HEK293 (cell line): ENCODE results near the gene S100A1.

ENCODE experiments used
- CTCF ChIA-PET: fragments of 350-600 bp; formaldehyde crosslinking; extraction: SDS; loops from one replicate; lab custom pipeline; 2021; ENCODE audit warnings: antibody characterized with exemption; lab: Yijun Ruan, JAX
- POLR2A ChIA-PET: fragments of 300-600 bp; formaldehyde crosslinking; extraction: SDS; loops from one replicate; lab custom pipeline; 2020; ENCODE audit warnings: antibody characterized with exemption, inconsistent platforms; lab: Yijun Ruan, JAX
- H3K27ac ChIP-seq: fragments of 200-500 bp; sonication (Bioruptor generic); 2 replicates; pipeline ENCODE4 v1.5.1; 2014; ENCODE audit warnings: low read depth, low read length, control low read depth, inconsistent platforms; ENCODE audit errors: extremely low read depth
- H3K36me3 ChIP-seq, 2 experiments: fragments of 200-500 bp in 1 of 2; sonication (Bioruptor generic) in 1 of 2; 1 replicate in 1 of 2; 2 replicates in 1 of 2; pipeline ENCODE4 v1.5.1; 2014 to 2017; ENCODE audit warnings: inconsistent platforms in 2 of 2, low read length in 2 of 2; ENCODE audit not compliant: control insufficient read depth in 2 of 2, insufficient read depth in 1 of 2
- H3K4me1 ChIP-seq: fragments of 200-500 bp; sonication (Bioruptor generic); 2 replicates; pipeline ENCODE4 v1.5.1; 2014; ENCODE audit warnings: mild to moderate bottlenecking, low read length, inconsistent platforms; ENCODE audit not compliant: control insufficient read depth, insufficient read depth
- H3K4me3 ChIP-seq: 2 replicates; pipeline ENCODE4 v1.5.1; 2011; ENCODE audit warnings: low read depth, mild to moderate bottlenecking, control low read depth, low read length, moderate library complexity
- H3K9me3 ChIP-seq: fragments of 200-500 bp; sonication (Bioruptor generic); 2 replicates; pipeline ENCODE4 v1.5.1; 2014; ENCODE audit warnings: low read depth, low read length, inconsistent platforms; ENCODE audit not compliant: control insufficient read depth, insufficient read depth
- KLF8 ChIP-seq: fragments of 450-650 bp; formaldehyde crosslinking; IDR thresholded peaks from 2 replicates; pipeline ENCODE4 v1.5.1; 2016; ENCODE audit warnings: missing biosample characterization, missing genetic modification characterization
- REST ChIP-seq: fragments of 450-650 bp; formaldehyde crosslinking; IDR thresholded peaks from 2 replicates; pipeline ENCODE4 v1.5.1; 2016; ENCODE audit warnings: missing biosample characterization, missing genetic modification characterization
- TCF7L2 ChIP-seq: IDR thresholded peaks from 2 replicates; pipeline ENCODE4 v1.6.1; 2011; ENCODE audit warnings: low read depth, mild to moderate bottlenecking, inconsistent platforms, low read length, moderate library complexity, borderline replicate concordance
- ZIC2 ChIP-seq: fragments of 450-650 bp; formaldehyde crosslinking; IDR thresholded peaks from 2 replicates; pipeline ENCODE4 v1.5.1; 2016; ENCODE audit warnings: missing biosample characterization, missing genetic modification characterization
- ZNF121 ChIP-seq: fragments of 450-650 bp; formaldehyde crosslinking; IDR thresholded peaks from 2 replicates; pipeline ENCODE4 v1.5.1; 2016; ENCODE audit warnings: missing biosample characterization, missing genetic modification characterization
- ZNF302 ChIP-seq: fragments of 450-650 bp; formaldehyde crosslinking; IDR thresholded peaks from 2 replicates; pipeline ENCODE4 v1.5.1; 2016; ENCODE audit warnings: missing biosample characterization, missing genetic modification characterization, low read depth
- ZNF394 ChIP-seq: fragments of 450-650 bp; formaldehyde crosslinking; IDR thresholded peaks from 2 replicates; pipeline ENCODE4 v1.5.1; 2016; ENCODE audit warnings: missing biosample characterization, missing genetic modification characterization, mild to moderate bottlenecking, moderate library complexity, borderline replicate concordance
- ZNF501 ChIP-seq: fragments of 450-650 bp; formaldehyde crosslinking; IDR thresholded peaks from 2 replicates; pipeline ENCODE4 v1.5.1; 2016; ENCODE audit warnings: missing biosample characterization, missing genetic modification characterization
- ZNF623 ChIP-seq: fragments of 450-650 bp; formaldehyde crosslinking; IDR thresholded peaks from 2 replicates; pipeline ENCODE4 v1.5.1; 2016; ENCODE audit warnings: missing biosample characterization, missing genetic modification characterization
- TF ChIP-seq, protein P1 (sequence below): fragments of 450-650 bp; formaldehyde crosslinking; IDR thresholded peaks from 2 replicates; pipeline ENCODE4 v1.5.0; 2017; ENCODE audit warnings: missing biosample characterization, missing genetic modification characterization, borderline replicate concordance
- TF ChIP-seq, protein P2 (sequence below): fragments of 450-650 bp; formaldehyde crosslinking; IDR thresholded peaks from 2 replicates; pipeline ENCODE4 v1.5.1; 2016; ENCODE audit warnings: missing biosample characterization, missing genetic modification characterization
- TF ChIP-seq, protein P3 (sequence below): fragments of 450-650 bp; formaldehyde crosslinking; conservative IDR thresholded peaks from 2 replicates; pipeline ENCODE4 v1.5.1; 2016; ENCODE audit warnings: low read depth, missing biosample characterization, missing genetic modification characterization
- TF ChIP-seq, protein P4 (sequence below): fragments of 450-650 bp; formaldehyde crosslinking; IDR thresholded peaks from 2 replicates; pipeline ENCODE4 v1.5.1; 2016; ENCODE audit warnings: missing biosample characterization, missing genetic modification characterization
- TF ChIP-seq, protein P5 (sequence below): fragments of 450-650 bp; formaldehyde crosslinking; IDR thresholded peaks from 2 replicates; pipeline ENCODE4; 2016; ENCODE audit warnings: missing biosample characterization, missing genetic modification characterization

Gene S100A1

GRCh38 chr1:153626477-153626903 lies 1.7 kb upstream of the S100A1 start:
- Histone ChIP-seq H3K4me3 (peak overlapping the region; percentile 55), H3K27ac (peak overlapping the region; percentile 61; the same call in 1 of the 2 replicates), H3K36me3 (peaks cover 0 to 31% of the 10 kb centered on the region in 2 experiments; a peak in 2 of 3 replicates), H3K9me3 (no peaks in the 10 kb centered on the region), H3K4me1 (0 out of 2 replicates have a peak, but pooled peaks cover 3% of the 10 kb centered on the region)
- ChIA-PET CTCF (interaction anchor here (0.6 to 7.4 kb wide), 22 partner anchors 12 to 550 kb away, joined by 3 to 54 read pairs (median 6); partner anchors contain the start of genes S100A14 and S100A16), POLR2A (interaction anchor here (0.9 to 2.9 kb wide), 18 partner anchors 8 to 364 kb away, joined by 3 to 24 read pairs (median 10); partner anchors contain the start of genes RPS27, S100A14, S100A16 and S100A2)
- no peak for TF ChIP-seq ZIC2 (tag by site-specific recombination)
- TF ChIP-seq ZNF623 (tag by site-specific recombination), result no peak
- TF ChIP-seq, protein P1, sequence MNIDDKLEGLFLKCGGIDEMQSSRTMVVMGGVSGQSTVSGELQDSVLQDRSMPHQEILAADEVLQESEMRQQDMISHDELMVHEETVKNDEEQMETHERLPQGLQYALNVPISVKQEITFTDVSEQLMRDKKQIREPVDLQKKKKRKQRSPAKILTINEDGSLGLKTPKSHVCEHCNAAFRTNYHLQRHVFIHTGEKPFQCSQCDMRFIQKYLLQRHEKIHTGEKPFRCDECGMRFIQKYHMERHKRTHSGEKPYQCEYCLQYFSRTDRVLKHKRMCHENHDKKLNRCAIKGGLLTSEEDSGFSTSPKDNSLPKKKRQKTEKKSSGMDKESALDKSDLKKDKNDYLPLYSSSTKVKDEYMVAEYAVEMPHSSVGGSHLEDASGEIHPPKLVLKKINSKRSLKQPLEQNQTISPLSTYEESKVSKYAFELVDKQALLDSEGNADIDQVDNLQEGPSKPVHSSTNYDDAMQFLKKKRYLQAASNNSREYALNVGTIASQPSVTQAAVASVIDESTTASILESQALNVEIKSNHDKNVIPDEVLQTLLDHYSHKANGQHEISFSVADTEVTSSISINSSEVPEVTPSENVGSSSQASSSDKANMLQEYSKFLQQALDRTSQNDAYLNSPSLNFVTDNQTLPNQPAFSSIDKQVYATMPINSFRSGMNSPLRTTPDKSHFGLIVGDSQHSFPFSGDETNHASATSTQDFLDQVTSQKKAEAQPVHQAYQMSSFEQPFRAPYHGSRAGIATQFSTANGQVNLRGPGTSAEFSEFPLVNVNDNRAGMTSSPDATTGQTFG (tag by site-specific recombination), result no peak
- no peak for TF ChIP-seq ZNF121 (tag by site-specific recombination)
- no peak for TF ChIP-seq ZNF302 (tag by site-specific recombination)
- TF ChIP-seq, protein P2, sequence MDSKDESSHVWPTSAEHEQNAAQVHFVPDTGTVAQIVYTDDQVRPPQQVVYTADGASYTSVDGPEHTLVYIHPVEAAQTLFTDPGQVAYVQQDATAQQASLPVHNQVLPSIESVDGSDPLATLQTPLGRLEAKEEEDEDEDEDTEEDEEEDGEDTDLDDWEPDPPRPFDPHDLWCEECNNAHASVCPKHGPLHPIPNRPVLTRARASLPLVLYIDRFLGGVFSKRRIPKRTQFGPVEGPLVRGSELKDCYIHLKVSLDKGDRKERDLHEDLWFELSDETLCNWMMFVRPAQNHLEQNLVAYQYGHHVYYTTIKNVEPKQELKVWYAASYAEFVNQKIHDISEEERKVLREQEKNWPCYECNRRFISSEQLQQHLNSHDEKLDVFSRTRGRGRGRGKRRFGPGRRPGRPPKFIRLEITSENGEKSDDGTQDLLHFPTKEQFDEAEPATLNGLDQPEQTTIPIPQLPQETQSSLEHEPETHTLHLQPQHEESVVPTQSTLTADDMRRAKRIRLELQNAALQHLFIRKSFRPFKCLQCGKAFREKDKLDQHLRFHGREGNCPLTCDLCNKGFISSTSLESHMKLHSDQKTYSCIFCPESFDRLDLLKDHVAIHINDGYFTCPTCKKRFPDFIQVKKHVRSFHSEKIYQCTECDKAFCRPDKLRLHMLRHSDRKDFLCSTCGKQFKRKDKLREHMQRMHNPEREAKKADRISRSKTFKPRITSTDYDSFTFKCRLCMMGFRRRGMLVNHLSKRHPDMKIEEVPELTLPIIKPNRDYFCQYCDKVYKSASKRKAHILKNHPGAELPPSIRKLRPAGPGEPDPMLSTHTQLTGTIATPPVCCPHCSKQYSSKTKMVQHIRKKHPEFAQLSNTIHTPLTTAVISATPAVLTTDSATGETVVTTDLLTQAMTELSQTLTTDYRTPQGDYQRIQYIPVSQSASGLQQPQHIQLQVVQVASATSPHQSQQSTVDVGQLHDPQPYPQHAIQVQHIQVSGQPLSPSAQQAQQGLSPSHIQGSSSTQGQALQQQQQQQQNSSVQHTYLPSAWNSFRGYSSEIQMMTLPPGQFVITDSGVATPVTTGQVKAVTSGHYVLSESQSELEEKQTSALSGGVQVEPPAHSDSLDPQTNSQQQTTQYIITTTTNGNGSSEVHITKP (tag by site-specific recombination), result peak; percentile 79

DNA sequence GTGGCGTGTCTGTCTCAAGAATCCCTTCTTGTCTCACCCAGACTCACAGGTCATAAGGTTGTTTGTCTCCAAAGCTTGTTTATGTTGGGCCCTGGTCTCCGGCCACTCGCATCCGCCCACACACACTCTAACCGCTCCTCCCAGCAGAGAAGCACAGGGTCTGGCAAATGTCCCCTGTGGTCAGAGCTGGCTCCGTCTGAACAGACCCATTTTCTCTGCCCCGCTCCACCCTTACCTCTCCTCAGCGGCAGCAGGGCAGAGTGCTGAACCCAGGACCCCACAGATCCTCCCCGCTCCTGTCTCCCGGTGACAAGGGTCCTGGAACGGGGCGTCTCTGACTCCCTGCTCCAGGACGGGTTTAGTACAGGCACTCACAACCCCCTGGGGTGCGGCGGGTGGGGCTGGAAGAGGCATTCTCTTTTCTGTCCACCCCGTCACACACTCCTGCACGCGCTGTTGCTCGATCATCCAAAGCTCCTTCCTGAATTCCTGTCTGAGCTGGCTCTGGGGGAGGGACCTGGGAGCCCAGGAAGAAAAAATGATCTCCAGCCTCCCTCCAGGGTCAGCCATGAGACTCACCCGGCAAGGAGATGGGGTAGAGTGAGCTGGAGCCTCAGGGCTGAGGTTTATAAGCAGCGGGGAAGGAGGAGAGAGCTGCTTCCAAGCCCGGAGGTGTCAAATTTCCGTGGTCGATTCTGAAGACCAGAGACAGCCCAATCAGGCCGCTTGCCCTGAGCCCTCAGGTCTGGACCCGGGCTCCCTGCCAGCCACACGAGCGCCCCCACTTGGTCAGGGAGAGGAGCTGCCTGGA lies 1.1 kb upstream of the S100A1 start, which contains the start of gene S100A13:
Gene S100A13 (minus strand): TSS at position 602 of the 811 bp plus-strand sequence. CDS start 1,033 bp downstream, outside the sequence.
- H3K9me3 ChIP-seq, result no peaks in the 10 kb centered on the region
- H3K4me1 ChIP-seq, result 0 out of 2 replicates have a peak, but pooled peaks cover 3% of the 10 kb centered on the region
- POLR2A ChIA-PET, result interaction anchor here (0.6 to 2.9 kb wide), 30 partner anchors 8 to 1456 kb away, joined by 3 to 24 read pairs (median 8); partner anchors contain the start of genes JTB, RPS27, S100A14 and S100A16
- CTCF ChIA-PET, result interaction anchor here (0.5 to 7.4 kb wide), 47 partner anchors 9 to 1783 kb away, joined by 3 to 54 read pairs (median 5); partner anchors contain the start of genes CREB3L4, S100A14, S100A16 and S100A2
- peak within 1 kb of the TSS; percentile 55 for H3K4me3 ChIP-seq
- H3K27ac ChIP-seq, result peak within 1 kb of the TSS; percentile 61
- H3K36me3 ChIP-seq, result peaks cover 0 to 29% of the 10 kb centered on the region in 2 experiments; a peak in 2 of 3 replicates
- TF ChIP-seq, protein P3, sequence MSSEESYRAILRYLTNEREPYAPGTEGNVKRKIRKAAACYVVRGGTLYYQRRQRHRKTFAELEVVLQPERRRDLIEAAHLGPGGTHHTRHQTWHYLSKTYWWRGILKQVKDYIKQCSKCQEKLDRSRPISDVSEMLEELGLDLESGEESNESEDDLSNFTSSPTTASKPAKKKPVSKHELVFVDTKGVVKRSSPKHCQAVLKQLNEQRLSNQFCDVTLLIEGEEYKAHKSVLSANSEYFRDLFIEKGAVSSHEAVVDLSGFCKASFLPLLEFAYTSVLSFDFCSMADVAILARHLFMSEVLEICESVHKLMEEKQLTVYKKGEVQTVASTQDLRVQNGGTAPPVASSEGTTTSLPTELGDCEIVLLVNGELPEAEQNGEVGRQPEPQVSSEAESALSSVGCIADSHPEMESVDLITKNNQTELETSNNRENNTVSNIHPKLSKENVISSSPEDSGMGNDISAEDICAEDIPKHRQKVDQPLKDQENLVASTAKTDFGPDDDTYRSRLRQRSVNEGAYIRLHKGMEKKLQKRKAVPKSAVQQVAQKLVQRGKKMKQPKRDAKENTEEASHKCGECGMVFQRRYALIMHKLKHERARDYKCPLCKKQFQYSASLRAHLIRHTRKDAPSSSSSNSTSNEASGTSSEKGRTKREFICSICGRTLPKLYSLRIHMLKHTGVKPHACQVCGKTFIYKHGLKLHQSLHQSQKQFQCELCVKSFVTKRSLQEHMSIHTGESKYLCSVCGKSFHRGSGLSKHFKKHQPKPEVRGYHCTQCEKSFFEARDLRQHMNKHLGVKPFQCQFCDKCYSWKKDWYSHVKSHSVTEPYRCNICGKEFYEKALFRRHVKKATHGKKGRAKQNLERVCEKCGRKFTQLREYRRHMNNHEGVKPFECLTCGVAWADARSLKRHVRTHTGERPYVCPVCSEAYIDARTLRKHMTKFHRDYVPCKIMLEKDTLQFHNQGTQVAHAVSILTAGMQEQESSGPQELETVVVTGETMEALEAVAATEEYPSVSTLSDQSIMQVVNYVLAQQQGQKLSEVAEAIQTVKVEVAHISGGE (tag by site-specific recombination), result 0 out of 2 replicates have a peak, but pooled peaks have one; percentile 25
- TF ChIP-seq REST (tag by site-specific recombination) (0 out of 2 replicates have a peak, but pooled peaks have one; percentile 9), ZNF501 (peak; percentile 85; the same call in 1 of the 2 replicates), TCF7L2 (no peak), KLF8 (tag by site-specific recombination) (peak; percentile 64), ZNF394 (tag by site-specific recombination) (peak; percentile 69; the same call in 1 of the 2 replicates)
- TF ChIP-seq, protein P4, sequence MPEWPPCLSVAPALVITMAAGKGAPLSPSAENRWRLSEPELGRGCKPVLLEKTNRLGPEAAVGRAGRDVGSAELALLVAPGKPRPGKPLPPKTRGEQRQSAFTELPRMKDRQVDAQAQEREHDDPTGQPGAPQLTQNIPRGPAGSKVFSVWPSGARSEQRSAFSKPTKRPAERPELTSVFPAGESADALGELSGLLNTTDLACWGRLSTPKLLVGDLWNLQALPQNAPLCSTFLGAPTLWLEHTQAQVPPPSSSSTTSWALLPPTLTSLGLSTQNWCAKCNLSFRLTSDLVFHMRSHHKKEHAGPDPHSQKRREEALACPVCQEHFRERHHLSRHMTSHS (tag by site-specific recombination), result no peak
- TF ChIP-seq, protein P5, sequence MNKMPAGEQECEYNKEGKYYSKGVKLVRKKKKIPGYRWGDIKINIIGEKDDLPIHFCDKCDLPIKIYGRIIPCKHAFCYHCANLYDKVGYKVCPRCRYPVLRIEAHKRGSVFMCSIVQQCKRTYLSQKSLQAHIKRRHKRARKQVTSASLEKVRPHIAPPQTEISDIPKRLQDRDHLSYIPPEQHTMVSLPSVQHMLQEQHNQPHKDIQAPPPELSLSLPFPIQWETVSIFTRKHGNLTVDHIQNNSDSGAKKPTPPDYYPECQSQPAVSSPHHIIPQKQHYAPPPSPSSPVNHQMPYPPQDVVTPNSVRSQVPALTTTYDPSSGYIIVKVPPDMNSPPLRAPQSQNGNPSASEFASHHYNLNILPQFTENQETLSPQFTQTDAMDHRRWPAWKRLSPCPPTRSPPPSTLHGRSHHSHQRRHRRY (tag by site-specific recombination), result no peak
